ENCODE data around the gene FAM161B.
A peak's percentile ranks its signal among the peaks of the same experiment; 100 is the strongest.
"Not testable (repeated sequence)": the region's sequence is repeated elsewhere in the genome, so short reads cannot be mapped to it uniquely, and the experiment has no call there.

Gene FAM161B, protein sequence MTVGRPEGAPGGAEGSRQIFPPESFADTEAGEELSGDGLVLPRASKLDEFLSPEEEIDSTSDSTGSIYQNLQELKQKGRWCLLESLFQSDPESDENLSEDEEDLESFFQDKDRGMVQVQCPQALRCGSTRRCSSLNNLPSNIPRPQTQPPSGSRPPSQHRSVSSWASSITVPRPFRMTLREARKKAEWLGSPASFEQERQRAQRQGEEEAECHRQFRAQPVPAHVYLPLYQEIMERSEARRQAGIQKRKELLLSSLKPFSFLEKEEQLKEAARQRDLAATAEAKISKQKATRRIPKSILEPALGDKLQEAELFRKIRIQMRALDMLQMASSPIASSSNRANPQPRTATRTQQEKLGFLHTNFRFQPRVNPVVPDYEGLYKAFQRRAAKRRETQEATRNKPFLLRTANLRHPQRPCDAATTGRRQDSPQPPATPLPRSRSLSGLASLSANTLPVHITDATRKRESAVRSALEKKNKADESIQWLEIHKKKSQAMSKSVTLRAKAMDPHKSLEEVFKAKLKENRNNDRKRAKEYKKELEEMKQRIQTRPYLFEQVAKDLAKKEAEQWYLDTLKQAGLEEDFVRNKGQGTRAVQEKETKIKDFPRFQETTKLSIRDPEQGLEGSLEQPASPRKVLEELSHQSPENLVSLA

GRCh38 chr14:73949752-73950734 is at the start of gene FAM161B, which contains the start of gene COQ6:
TSS of gene FAM161B (minus strand) at chr14:73950094. CDS start at chr14:73950026, 68 bp downstream.
TSS of gene COQ6 (plus strand) at chr14:73950302. CDS start at chr14:73950333, 31 bp downstream.
- peak; percentile 93 for DNase-seq

GRCh38 chr14:73998726-73999125 is 48.8 kb upstream of the FAM161B start:
- DNase-seq, result no peak

- no peak for DNase-seq
Observed at GRCh38 chr14:73997944-73998447, 48.1 kb upstream of the FAM161B start.

- DNase-seq, result no peak
Observed at GRCh38 chr14:73997108-73997943, 47.4 kb upstream of the FAM161B start.

GRCh38 chr14:73996731-73997107 is 46.8 kb upstream of the FAM161B start:
- no peak for DNase-seq

DNA sequence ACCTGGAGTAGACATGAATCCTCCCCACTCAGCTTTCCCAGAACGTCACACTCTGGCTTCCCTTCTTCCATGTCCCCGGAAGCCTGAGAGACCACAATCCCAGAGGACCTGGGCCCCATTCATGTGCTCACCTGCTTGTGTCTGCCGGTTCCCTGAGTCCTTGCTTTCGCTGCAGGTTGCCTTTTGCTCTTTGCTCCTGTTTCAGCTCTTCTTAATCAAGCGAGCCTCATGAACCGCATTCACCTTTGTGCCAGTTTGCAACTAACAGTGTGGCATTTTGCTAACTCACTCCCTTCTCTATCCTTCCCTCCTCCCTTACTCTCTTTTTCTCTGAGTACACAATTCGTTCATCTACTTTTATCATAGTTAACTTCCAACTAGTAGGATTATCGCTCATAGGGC is 46.1 kb upstream of the FAM161B start:
- no peak for DNase-seq

DNA sequence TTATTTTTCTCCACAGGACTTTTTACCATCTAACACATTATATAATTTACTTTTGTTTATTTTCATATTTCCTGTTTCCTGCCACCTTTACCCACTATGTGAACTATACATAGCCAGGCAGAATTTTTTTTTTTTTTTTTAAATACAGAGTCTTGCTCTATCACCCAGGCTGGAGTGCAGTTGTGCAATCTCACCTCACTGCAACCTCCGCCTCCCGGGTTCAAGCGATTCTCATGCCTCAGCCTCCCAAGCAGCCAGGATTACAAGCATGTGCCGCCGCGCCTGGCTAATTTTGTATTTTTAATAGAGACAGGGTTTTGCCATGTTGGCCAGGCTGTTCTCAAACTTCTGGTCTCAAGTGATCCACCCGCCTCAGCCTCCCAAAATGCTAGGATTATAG is 45.0 kb upstream of the FAM161B start:
- DNase-seq, result not testable (repeated sequence)

- DNase-seq, result no peak
Observed at GRCh38 chr14:73991092-73991491, 41.2 kb upstream of the FAM161B start.

- DNase-seq, result not testable (repeated sequence)
Observed at GRCh38 chr14:73988656-73989055, 38.8 kb upstream of the FAM161B start.

GRCh38 chr14:73988065-73988464 is 38.2 kb upstream of the FAM161B start:
- no peak for DNase-seq

DNA sequence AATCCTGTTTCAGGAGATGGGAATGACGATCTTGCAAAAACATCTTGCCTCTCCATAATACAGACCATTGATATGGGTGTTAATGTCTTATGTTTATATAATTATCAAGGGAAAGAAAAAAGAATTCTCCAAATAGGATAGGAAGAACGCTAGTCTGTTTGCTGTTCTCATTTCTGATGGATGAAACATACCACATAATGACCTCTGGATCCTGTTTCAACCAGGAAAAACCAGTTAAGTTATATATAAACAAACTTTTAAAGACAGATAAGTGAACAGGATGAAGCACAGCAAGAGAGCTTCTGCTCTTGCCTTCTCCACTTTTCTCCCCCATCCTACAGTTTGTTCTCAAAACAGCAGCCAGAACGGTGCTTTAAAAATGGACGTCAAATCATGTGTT is 28.0 kb upstream of the FAM161B start:
- DNase-seq, result no peak

DNA sequence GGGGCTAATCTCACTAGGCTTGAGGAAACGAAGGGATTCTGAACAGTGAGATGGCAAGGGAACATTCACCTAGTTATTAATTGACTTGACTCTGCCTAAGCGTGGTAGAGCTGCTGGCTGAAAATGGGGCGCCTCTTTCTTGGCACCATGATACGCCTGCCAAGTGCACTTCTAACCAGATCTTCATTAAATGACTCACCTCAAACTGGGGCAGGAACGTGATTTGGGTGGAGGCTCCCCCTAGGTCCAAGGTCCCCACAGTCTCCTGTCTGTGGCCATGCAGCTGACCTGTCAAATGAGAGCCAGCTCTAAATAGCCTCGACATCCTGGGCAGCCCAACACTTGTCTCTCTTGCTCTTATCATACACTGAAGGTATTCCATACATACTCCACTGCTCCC is 26.2 kb upstream of the FAM161B start:
- no peak for DNase-seq

DNA sequence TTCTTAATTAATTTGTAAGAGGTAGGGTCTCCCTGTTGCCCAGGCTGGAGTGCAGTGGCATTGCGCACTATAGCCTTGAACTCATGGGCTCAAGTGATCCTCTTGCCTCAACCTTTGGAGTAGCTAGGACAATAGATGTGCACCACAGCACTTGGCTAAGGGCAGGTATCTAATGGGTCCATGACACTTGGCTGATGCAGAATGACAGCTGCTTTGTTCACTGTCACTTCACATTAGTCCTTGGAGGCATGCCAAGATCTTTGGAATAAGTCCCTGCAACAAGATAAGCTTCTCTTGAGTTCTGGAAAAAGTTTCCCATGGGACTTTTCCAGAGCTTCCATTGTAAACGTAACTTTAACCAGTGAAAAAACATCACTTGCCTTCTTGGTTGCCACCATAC is 23.6 kb upstream of the FAM161B start:
- DNase-seq, result no peak

DNA sequence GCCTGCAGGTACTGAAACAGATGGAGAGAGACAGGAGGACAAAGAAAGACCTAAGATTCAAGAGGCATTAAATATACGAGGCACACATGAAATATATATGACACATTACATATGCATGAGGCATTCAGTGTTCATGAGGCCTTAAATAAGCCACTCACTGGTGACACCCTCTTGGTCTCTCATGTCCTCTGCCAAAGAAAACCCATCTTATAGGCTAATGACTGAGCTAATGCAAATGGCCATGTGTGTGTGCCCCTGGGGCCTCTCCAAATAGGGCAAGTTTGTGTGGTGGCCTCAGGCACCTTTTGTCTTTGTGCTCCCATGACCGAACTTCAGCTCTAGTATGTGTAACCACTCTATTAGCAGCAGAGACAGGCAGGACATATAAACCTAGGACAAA is 19.0 kb upstream of the FAM161B start:
- DNase-seq, result no peak

GRCh38 chr14:73965216-73965615 is 15.3 kb upstream of the FAM161B start:
- no peak for DNase-seq

DNA sequence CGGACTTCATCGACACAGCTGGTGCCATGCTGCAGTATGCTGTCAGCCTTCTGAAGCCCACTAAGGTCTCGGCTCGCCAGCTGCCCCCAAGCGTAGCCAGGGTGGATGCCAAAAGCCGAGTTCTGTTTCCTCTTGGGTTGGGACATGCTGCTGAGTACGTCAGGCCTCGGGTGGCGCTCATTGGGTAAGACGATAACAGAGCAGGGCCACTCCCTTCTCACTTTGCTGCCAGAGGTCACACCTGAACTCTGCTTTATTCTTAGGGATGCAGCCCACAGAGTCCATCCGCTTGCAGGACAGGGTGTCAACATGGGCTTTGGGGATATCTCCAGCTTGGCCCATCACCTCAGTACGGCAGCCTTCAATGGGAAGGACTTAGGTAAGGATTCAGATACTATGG is 11.3 kb upstream of the FAM161B start:
- no peak for DNase-seq

DNA sequence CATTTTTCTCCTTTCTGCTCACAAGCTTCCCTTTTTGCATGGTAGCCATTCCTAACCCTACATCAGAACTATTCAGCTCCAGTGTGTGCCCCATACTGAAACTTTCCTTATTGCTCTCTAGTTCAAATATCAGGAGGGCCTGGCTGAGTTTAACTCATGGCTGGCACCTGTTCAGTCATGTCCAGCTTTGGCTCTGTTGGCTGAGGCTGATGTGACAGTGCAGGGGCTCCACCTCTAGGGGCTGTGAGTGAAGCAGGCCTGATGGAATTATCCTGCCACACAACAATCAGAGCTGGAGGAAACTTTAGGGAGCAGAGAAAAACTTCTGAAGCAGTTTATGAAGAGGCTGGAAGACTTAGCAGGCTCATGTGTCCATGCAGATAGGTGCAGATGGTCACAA is 8.7 kb upstream of the FAM161B start:
- DNase-seq, result no peak

DNA sequence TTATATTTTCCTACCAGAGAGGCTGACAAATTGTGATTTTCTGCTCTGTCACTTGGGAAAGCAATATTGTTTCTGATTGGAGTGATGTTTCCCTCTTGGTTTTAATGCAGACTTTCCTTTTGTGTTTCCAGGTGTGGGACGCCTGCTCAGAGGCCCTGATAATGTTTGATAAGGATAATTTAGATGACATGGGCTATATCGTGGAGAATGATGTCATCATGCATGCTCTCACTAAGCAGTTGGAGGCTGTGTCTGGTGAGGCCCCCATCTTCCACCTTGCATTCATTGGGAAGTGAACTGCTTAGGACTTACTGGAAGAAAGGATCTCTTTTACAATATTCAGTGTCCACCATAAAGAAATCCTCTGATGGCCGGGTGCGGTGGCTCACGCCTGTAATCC is 5.8 kb upstream of the FAM161B start:
- no peak for DNase-seq

- DNase-seq, result no peak
Observed at GRCh38 chr14:73953731-73954130, 3.8 kb upstream of the FAM161B start.

- no peak for DNase-seq
Observed at GRCh38 chr14:73945159-73945670, 4.7 kb downstream of the FAM161B start.

- no peak for DNase-seq
Observed at GRCh38 chr14:73944432-73945158, 5.3 kb downstream of the FAM161B start.

Measured in activated CD8-positive, alpha-beta memory T cell treated with anti-CD3 and anti-CD28 coated beads, Interleukin-2, amount 50 U/mL, for 48 hours (primary cell).